ENCODE results near the gene THOC5.

DNA sequence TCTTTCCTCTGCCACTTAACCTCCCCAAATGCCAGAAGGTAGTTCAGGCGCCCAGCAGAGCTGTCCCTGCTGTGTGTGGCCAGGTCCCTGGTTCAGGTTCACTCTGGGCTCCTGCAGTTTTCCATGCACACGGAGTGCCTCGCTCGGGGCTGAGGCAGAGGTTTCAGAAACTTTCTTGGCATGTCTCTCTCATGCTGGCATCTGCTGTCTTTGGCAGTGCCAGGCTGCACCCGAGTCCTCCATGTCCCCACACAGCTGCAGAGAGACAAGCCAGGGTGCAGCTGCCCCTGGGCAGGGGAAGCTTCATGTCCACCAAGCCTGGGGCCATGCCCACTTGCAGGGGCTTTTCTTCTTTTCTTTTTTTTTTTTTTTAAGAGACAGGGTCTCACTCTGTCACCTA lies 80.6 kb downstream of the THOC5 start:
- TF ChIP-seq POLR2A (IDR thresholded peaks at IDR 0.05), result no peak
- TF ChIP-seq, protein P1, sequence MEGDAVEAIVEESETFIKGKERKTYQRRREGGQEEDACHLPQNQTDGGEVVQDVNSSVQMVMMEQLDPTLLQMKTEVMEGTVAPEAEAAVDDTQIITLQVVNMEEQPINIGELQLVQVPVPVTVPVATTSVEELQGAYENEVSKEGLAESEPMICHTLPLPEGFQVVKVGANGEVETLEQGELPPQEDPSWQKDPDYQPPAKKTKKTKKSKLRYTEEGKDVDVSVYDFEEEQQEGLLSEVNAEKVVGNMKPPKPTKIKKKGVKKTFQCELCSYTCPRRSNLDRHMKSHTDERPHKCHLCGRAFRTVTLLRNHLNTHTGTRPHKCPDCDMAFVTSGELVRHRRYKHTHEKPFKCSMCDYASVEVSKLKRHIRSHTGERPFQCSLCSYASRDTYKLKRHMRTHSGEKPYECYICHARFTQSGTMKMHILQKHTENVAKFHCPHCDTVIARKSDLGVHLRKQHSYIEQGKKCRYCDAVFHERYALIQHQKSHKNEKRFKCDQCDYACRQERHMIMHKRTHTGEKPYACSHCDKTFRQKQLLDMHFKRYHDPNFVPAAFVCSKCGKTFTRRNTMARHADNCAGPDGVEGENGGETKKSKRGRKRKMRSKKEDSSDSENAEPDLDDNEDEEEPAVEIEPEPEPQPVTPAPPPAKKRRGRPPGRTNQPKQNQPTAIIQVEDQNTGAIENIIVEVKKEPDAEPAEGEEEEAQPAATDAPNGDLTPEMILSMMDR (IDR thresholded peaks at IDR 0.05), result no peak
